A673 (cell line): Measurements from ENCODE around the gene TNS3.

Source experiments
- CTCF ChIP-seq: fragments of 300-800, 200-600 bp; sonication (generic); conservative IDR thresholded peaks from 2 replicates; pipeline ENCODE4 v1.5.1; 2017; ENCODE audit warnings: low read depth, mild to moderate bottlenecking, antibody characterized with exemption, low read length, moderate library complexity, mixed read lengths
- EZH2 ChIP-seq: fragments of 200-600 bp; sonication (generic); IDR thresholded peaks from 2 replicates; pipeline ENCODE4 v1.6.1; 2017; ENCODE audit warnings: borderline replicate concordance, low read depth, mild to moderate bottlenecking, mixed read lengths, antibody characterized with exemption, low read length; ENCODE audit not compliant: poor library complexity, severe bottlenecking

DNA sequence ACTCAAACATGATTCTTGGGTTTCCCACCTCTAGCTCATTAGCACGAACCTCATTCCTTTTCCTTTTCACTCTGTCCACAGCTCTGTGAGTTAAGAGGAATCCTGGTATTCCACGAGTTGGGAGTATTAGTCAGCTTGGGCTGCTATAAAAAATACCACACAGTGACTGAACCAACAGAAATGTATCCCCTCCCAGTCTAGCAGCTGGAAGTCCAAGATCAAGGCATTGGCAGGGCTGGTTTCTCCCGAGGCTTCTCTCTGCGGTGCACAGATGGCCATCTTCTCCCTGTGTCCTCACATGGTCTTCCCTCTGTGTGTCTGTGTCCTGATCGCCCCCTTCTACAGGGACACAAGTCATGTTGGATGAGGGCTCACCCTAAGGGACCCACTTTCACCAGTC lies 261.6 kb downstream of the TNS3 start:
- TF ChIP-seq CTCF (no peak), EZH2 (no peak)
